G401 (cell line): ENCODE data around the gene ARHGEF16. TPM values are rescaled to one million over a fixed set of nuclear protein-coding genes. Genes with fewer than 3 reads are reported as not detected.
A peak's percentile ranks its signal among the peaks of the same experiment; 100 is the strongest.

ENCODE experiments used
- DNase-seq: peaks from one replicate; pipeline ENCODE4 v3.0.0-alpha.2; 2015; ENCODE audit warnings: low spot score
- in situ Hi-C: cut with HindIII; loops from 2 replicates; pipeline ENCODE4 v1.10.0; 2016; ENCODE audit warnings: low sequenced_read_pairs, mixed read lengths
- total RNA-seq: library from RNA; depleted of rRNA; stranded (reverse); fragments of >200 nt; shearing (Covaris generic); gene quantifications from 2 replicates; pipeline ENCODE4 v1.2.3, GENCODE V29; 2014; rRNA removed

The ARHGEF16 gene
- 16.0 and 20.2 TPM in 2 replicates for total RNA-seq

- DNase-seq, result peak; percentile 30
- in situ Hi-C loops, result no loop called here
Observed at GRCh38 chr1:3453891-3454810, at the start of gene ARHGEF16. TSS of gene ARHGEF16 (plus strand) at chr1:3454665. CDS start at chr1:3463085, 8,420 bp downstream.

GRCh38 chr1:3404801-3405200, 49.7 kb upstream of the ARHGEF16 start:
- DNase-seq, result no peak
- in situ Hi-C loops, result no loop called here

GRCh38 chr1:3405491-3405890, 49.0 kb upstream of the ARHGEF16 start:
- no peak for DNase-seq
- in situ Hi-C loops, result no loop called here

GRCh38 chr1:3405974-3406867, 48.2 kb upstream of the ARHGEF16 start:
- in situ Hi-C loops, result no loop called here
- no peak for DNase-seq

GRCh38 chr1:3407021-3407420, 47.4 kb upstream of the ARHGEF16 start:
- in situ Hi-C loops, result no loop called here
- DNase-seq, result no peak

GRCh38 chr1:3408751-3409266, 45.7 kb upstream of the ARHGEF16 start:
- in situ Hi-C loops, result no loop called here
- DNase-seq, result no peak

GRCh38 chr1:3409366-3410141, 44.9 kb upstream of the ARHGEF16 start:
- in situ Hi-C loops, result no loop called here
- no peak for DNase-seq

GRCh38 chr1:3410142-3410925, 44.1 kb upstream of the ARHGEF16 start:
- in situ Hi-C loops, result no loop called here
- peak; percentile 19 for DNase-seq

- in situ Hi-C loops, result no loop called here
- no peak for DNase-seq
Observed at GRCh38 chr1:3411806-3412205, 42.7 kb upstream of the ARHGEF16 start.

GRCh38 chr1:3412376-3412775, 42.1 kb upstream of the ARHGEF16 start:
- DNase-seq, result no peak
- in situ Hi-C loops, result no loop called here

GRCh38 chr1:3413975-3414710, 40.3 kb upstream of the ARHGEF16 start:
- no peak for DNase-seq
- in situ Hi-C loops, result no loop called here

- in situ Hi-C loops, result no loop called here
- no peak for DNase-seq
Observed at GRCh38 chr1:3415260-3416090, 39.0 kb upstream of the ARHGEF16 start.

GRCh38 chr1:3417082-3417739, 37.3 kb upstream of the ARHGEF16 start:
- in situ Hi-C loops, result no loop called here
- DNase-seq, result no peak

- in situ Hi-C loops, result no loop called here
- no peak for DNase-seq
Observed at GRCh38 chr1:3417934-3418333, 36.5 kb upstream of the ARHGEF16 start.

- in situ Hi-C loops, result no loop called here
- no peak for DNase-seq
Observed at GRCh38 chr1:3418600-3418999, 35.9 kb upstream of the ARHGEF16 start.

GRCh38 chr1:3419415-3420204, 34.9 kb upstream of the ARHGEF16 start:
- in situ Hi-C loops, result no loop called here
- DNase-seq, result no peak
